HS-27A (cell line): ENCODE measurements around the gene ARHGAP24.

Experiments used
- DNase-seq: peaks from one replicate; pipeline ENCODE4 v3.0.0-alpha.2; 2012; ENCODE audit warnings: low read depth, missing footprints

The ARHGAP24 gene

GRCh38 chr4:85741381-85741780 is 266.4 kb downstream of the ARHGAP24 start:
- DNase-seq, result no peak

- no peak for DNase-seq
These were observed 267.1 kb downstream of the ARHGAP24 start for GRCh38 chr4:85741921-85742591.

- no peak for DNase-seq
These were observed 270.0 kb downstream of the ARHGAP24 start for GRCh38 chr4:85744950-85745349.

GRCh38 chr4:85745939-85746338 is 271.0 kb downstream of the ARHGAP24 start:
- DNase-seq, result no peak

GRCh38 chr4:85747882-85748491 is 273.0 kb downstream of the ARHGAP24 start:
- DNase-seq, result no peak

GRCh38 chr4:85748654-85749053 is 273.7 kb downstream of the ARHGAP24 start:
- DNase-seq, result no peak

- DNase-seq, result no peak
These were observed 276.9 kb downstream of the ARHGAP24 start for GRCh38 chr4:85751866-85752265.

- DNase-seq, result no peak
These were observed 280.3 kb downstream of the ARHGAP24 start for GRCh38 chr4:85755285-85755684.

GRCh38 chr4:85756938-85757337 is 282.0 kb downstream of the ARHGAP24 start:
- DNase-seq, result no peak

- no peak for DNase-seq
These were observed 284.4 kb downstream of the ARHGAP24 start for GRCh38 chr4:85759388-85759787.

GRCh38 chr4:85760511-85760910 is 285.6 kb downstream of the ARHGAP24 start:
- no peak for DNase-seq

GRCh38 chr4:85761803-85762528 is 287.0 kb downstream of the ARHGAP24 start:
- DNase-seq, result no peak

- DNase-seq, result no peak
These were observed 287.6 kb downstream of the ARHGAP24 start for GRCh38 chr4:85762529-85762871.

- no peak for DNase-seq
These were observed 288.3 kb downstream of the ARHGAP24 start for GRCh38 chr4:85763202-85763601.

- no peak for DNase-seq
These were observed 292.7 kb downstream of the ARHGAP24 start for GRCh38 chr4:85767649-85768048.

GRCh38 chr4:85769009-85769408 is 294.1 kb downstream of the ARHGAP24 start:
- DNase-seq, result no peak

GRCh38 chr4:85772470-85772869 is 297.5 kb downstream of the ARHGAP24 start:
- DNase-seq, result no peak

- DNase-seq, result no peak
These were observed 298.4 kb downstream of the ARHGAP24 start for GRCh38 chr4:85773372-85773771.

- DNase-seq, result no peak
These were observed 299.1 kb downstream of the ARHGAP24 start for GRCh38 chr4:85774000-85774399.

GRCh38 chr4:85774489-85774888 is 299.5 kb downstream of the ARHGAP24 start:
- no peak for DNase-seq

- no peak for DNase-seq
These were observed 301.1 kb downstream of the ARHGAP24 start for GRCh38 chr4:85776096-85776495.

GRCh38 chr4:85776579-85776978 is 301.6 kb downstream of the ARHGAP24 start:
- DNase-seq, result no peak

- DNase-seq, result no peak
These were observed 303.1 kb downstream of the ARHGAP24 start for GRCh38 chr4:85777908-85778631.
